Measurements from ENCODE around the gene NOL9. TPM values are rescaled to one million over a fixed set of nuclear protein-coding genes. Genes with fewer than 3 reads are reported as not detected.

Gene NOL9
- polyA plus RNA-seq, 1 donor from 2014 or later = 18.1 TPM

DNA sequence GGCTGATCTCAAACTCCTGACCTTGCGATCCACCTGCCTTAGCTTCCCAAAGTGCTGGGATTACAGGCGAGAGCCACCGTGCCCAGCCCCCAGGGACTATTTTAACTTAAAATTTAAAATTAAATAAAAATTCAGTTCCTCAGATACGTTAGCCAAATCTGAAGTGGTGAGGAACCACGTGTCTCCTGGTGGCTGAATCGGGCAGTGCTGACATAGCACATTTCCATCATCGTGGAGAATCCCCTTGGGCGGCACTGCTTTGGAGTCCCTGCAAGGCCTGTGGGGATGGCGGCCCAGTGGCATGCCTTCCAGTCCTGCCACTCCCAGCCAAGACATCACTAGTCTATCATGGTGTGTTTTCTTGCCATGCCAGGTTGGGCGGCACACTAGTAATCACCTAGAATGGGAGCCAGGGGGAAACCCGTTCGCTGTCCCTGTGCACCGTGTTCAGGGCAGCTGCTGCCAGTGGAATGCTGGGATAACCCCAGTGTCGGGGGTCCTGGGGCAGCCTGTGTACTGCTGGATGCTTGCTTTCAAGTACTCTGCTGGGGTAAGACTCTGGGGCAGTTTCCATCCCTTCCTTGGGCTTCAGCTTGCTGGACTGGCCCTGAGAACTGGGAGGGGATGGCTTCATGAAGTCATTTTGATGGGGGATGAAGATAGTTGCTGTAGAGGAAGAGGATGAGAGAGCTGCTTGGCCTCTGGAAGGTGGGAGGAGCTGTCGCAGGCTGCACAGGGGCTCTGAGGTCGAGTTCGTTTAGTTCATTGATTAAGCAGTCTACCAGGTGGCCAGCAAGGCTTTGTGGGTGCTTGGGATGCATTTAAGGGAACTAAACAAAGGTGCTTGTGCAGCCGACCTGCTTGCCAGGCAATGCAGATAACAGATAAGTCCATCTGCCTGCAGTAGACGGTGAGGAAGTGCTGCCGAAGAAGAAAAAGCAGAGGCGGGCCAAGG, 30.1 kb upstream of the NOL9 start:
- Mint-ChIP-seq H3K4me1 (peaks cover 12 to 32% (median 22%) of the 10 kb centered on the region in 3 donors), H3K36me3 (no peaks in the 10 kb centered on the region), H3K4me3 (no peak overlapping the region), H3K27ac (peak overlapping the region in 1 of 3 donors; percentile 12), H3K9me3 (no peaks in the 10 kb centered on the region), H3K27me3 (no peaks in the 10 kb centered on the region)

- Mint-ChIP-seq H3K27ac (peak overlapping the region in 2 of 3 donors; percentile 31 to 72), H3K36me3 (no peaks in the 10 kb centered on the region), H3K4me3 (peak overlapping the region; percentile 53 to 89 (median 75)), H3K4me1 (peaks cover 12 to 32% (median 19%) of the 10 kb centered on the region in 3 donors), H3K9me3 (no peaks in the 10 kb centered on the region), H3K27me3 (no peaks in the 10 kb centered on the region)
Measured at GRCh38 chr1:6582370-6582769, 28.1 kb upstream of the NOL9 start.

DNA sequence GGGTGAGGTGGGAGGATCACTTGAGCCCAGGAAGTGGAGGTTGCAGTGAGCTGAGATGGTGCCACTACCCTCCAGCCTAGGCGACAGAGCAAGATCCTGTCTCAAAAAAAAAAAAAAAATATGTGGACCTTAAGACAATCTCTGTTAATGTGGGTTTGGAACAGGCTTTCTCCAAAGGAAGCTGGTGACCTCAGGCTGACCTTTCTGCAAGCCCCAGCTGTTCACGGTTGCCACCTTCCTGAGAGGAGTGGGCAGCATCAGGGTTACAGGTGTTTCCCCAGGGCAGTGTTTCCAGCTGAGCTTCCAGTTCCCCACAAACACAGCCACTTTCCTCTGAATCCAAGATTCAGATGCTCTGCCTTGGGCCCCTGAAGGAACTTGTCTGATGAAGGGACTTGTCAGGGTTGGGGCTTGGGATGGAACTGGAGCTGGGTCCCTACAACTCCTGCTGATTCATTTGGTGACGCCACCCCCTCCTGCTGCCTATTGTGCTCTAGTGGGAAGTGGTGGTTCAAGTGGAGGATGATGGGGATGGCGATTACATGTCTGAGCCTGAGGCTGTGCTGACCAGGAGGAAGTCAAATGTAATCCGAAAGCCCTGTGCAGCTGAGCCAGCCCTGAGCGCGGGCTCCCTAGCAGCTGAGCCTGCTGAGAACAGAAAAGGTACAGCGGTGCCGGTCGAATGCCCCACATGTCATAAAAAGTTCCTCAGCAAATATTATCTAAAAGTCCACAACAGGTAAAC, 27.4 kb upstream of the NOL9 start:
- H3K36me3 Mint-ChIP-seq = no peaks in the 10 kb centered on the region
- H3K27me3 Mint-ChIP-seq = no peaks in the 10 kb centered on the region
- H3K9me3 Mint-ChIP-seq = no peaks in the 10 kb centered on the region
- H3K4me1 Mint-ChIP-seq = peaks cover 12 to 31% (median 17%) of the 10 kb centered on the region in 3 donors
- peak overlapping the region; percentile 47 to 86 (median 72) for H3K27ac Mint-ChIP-seq
- peak overlapping the region; percentile 53 to 99 (median 87) for H3K4me3 Mint-ChIP-seq

GRCh38 chr1:6580593-6581409, 26.5 kb upstream of the NOL9 start:
- Mint-ChIP-seq H3K4me3 (peak overlapping the region; percentile 89 to 99 (median 96)), H3K27me3 (no peaks in the 10 kb centered on the region), H3K27ac (peak overlapping the region; percentile 88 to 99 (median 97)), H3K9me3 (no peaks in the 10 kb centered on the region), H3K36me3 (no peaks in the 10 kb centered on the region), H3K4me1 (peaks cover 12 to 31% (median 17%) of the 10 kb centered on the region in 3 donors)

DNA sequence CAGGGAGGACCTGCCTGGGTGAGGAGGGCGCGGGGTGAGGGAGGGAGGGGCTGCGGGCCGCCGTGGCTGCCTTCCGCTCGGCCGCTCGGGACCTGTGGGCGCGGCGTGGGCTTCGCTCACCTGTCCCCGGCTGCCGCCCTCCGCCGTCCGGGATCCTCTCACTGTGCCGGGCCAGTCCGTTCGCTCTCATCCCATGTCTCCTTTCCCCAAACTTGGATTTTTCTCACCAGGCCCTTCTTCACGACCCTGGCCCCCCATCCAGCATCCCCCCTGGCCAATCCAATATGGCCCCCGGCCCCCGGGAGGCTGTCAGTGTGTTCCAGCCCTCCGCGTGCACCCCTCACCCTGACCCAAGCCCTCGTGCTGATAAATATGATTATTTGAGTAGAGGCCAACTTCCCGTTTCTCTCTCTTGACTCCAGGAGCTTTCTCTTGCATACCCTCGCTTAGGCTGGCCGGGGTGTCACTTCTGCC, 25.8 kb upstream of the NOL9 start:
- Mint-ChIP-seq H3K27me3 (no peaks in the 10 kb centered on the region), H3K9me3 (no peaks in the 10 kb centered on the region), H3K36me3 (no peaks in the 10 kb centered on the region), H3K4me3 (peak overlapping the region; percentile 89 to 99 (median 96)), H3K4me1 (peaks cover 12 to 31% (median 17%) of the 10 kb centered on the region in 3 donors), H3K27ac (peak overlapping the region; percentile 88 to 99 (median 97))

GRCh38 chr1:6579374-6580118, 25.2 kb upstream of the NOL9 start, which contains the start of gene ZBTB48:
Gene ZBTB48, plus strand, starts transcription at chr1:6579994. Its CDS starts 616 bp downstream, at chr1:6580610.
- peak within 1 kb of the TSS; percentile 88 to 99 (median 97) for H3K27ac Mint-ChIP-seq
- H3K4me3 Mint-ChIP-seq = peak within 1 kb of the TSS; percentile 89 to 99 (median 96)
- H3K27me3 Mint-ChIP-seq = no peaks in the 10 kb centered on the region
- peaks cover 12 to 27% (median 14%) of the 10 kb centered on the region in 3 donors for H3K4me1 Mint-ChIP-seq
- no peaks in the 10 kb centered on the region for H3K36me3 Mint-ChIP-seq
- H3K9me3 Mint-ChIP-seq = no peaks in the 10 kb centered on the region

DNA sequence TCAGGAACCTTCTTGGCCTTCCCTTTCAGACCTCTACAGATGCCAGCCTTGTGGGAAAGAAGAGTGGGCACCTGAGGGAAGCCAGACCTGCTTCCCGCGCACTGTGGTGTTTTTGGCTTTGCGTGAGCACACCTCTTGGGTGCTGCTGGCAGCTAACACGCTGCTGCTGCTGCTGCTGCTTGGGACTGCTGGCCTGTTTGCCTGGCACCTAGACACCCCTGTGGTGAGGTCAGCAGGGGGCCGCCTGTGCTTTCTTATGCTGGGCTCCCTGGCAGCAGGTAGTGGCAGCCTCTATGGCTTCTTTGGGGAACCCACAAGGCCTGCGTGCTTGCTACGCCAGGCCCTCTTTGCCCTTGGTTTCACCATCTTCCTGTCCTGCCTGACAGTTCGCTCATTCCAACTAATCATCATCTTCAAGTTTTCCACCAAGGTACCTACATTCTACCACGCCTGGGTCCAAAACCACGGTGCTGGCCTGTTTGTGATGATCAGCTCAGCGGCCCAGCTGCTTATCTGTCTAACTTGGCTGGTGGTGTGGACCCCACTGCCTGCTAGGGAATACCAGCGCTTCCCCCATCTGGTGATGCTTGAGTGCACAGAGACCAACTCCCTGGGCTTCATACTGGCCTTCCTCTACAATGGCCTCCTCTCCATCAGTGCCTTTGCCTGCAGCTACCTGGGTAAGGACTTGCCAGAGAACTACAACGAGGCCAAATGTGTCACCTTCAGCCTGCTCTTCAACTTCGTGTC, 24.5 kb upstream of the NOL9 start:
- Mint-ChIP-seq H3K4me1 (peaks cover 12 to 26% (median 14%) of the 10 kb centered on the region in 3 donors), H3K36me3 (no peaks in the 10 kb centered on the region), H3K27me3 (no peaks in the 10 kb centered on the region), H3K27ac (peak overlapping the region; percentile 88 to 99 (median 97)), H3K9me3 (no peaks in the 10 kb centered on the region), H3K4me3 (peak overlapping the region in 3 of 4 donors; percentile 89 to 97 (median 96))

GRCh38 chr1:6577831-6578525, 23.7 kb upstream of the NOL9 start:
- Mint-ChIP-seq H3K27ac (peak overlapping the region in 2 of 3 donors; percentile 88 to 99), H3K27me3 (no peaks in the 10 kb centered on the region), H3K4me3 (peak overlapping the region in 1 of 4 donors; percentile 89), H3K36me3 (no peaks in the 10 kb centered on the region), H3K9me3 (no peaks in the 10 kb centered on the region), H3K4me1 (peaks cover 12 to 26% (median 14%) of the 10 kb centered on the region in 3 donors)

- Mint-ChIP-seq H3K36me3 (no peaks in the 10 kb centered on the region), H3K27me3 (peaks cover 3% of the 10 kb centered on the region), H3K4me3 (no peak overlapping the region), H3K4me1 (peaks cover 4 to 6% (median 6%) of the 10 kb centered on the region in 3 donors), H3K27ac (no peak overlapping the region), H3K9me3 (no peaks in the 10 kb centered on the region)
Measured at GRCh38 chr1:6574818-6575217, 20.5 kb upstream of the NOL9 start.

- Mint-ChIP-seq H3K27me3 (peaks cover 5% of the 10 kb centered on the region), H3K36me3 (no peaks in the 10 kb centered on the region), H3K27ac (no peak overlapping the region), H3K4me1 (peaks cover 0 to 2% (median 0%) of the 10 kb centered on the region in 3 donors), H3K9me3 (no peaks in the 10 kb centered on the region), H3K4me3 (no peak overlapping the region)
Measured at GRCh38 chr1:6574025-6574620, 19.8 kb upstream of the NOL9 start.

DNA sequence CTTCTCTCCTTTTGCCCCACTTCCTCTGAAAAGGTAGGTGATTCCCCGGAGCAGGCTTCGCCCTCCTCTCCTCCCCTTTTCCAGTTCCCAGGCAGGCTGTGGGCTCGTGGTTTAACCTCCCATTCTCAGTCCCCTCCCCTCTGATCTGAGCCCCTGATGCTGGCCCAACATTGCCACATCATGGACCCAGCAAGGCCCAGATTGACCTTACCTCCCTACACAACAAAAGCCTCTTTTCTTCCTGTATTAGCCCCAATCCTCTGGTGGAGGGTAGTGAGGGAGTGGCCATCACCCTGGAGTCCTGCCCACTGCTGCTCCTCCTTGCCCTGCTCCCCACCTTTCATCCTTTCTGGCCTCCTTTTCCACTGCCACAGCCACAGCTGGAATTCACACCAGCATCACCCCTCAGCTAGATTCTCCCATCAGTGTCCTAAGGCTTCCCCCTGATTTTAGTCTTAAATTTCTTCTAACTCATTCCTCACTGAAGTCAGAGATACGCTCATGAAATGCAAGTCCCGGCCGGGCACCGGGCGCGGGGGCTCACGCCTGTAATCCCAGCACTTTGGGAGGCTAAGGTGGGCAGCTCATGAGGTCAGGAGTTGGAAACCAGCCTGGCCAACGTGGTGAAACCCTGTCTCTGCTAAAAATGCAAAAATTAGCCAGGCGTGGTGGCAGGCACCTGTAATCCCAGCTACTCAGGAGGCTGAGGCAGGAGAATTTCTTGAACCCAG, 18.5 kb upstream of the NOL9 start:
- H3K27me3 Mint-ChIP-seq = peaks cover 5% of the 10 kb centered on the region
- H3K27ac Mint-ChIP-seq = peak overlapping the region in 1 of 3 donors; percentile 64
- H3K9me3 Mint-ChIP-seq = no peaks in the 10 kb centered on the region
- H3K36me3 Mint-ChIP-seq = no peaks in the 10 kb centered on the region
- H3K4me3 Mint-ChIP-seq = peak overlapping the region in 1 of 4 donors; percentile 60
- peaks cover 0 to 2% (median 0%) of the 10 kb centered on the region in 3 donors for H3K4me1 Mint-ChIP-seq

DNA sequence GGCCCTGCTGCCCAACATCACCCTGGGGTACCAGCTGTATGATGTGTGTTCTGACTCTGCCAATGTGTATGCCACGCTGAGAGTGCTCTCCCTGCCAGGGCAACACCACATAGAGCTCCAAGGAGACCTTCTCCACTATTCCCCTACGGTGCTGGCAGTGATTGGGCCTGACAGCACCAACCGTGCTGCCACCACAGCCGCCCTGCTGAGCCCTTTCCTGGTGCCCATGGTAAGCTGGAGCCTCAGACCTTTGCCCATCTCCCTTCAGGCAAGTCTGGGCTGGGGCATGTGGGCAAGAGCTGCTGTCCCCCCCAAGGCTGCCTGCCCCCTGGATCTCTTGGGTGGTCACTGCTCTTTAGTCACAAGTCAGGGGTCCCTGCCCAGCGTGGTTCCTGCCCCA, 16.7 kb upstream of the NOL9 start:
- no peaks in the 10 kb centered on the region for H3K9me3 Mint-ChIP-seq
- no peak overlapping the region for H3K27ac Mint-ChIP-seq
- peaks cover 5% of the 10 kb centered on the region for H3K27me3 Mint-ChIP-seq
- H3K36me3 Mint-ChIP-seq = no peaks in the 10 kb centered on the region
- H3K4me3 Mint-ChIP-seq = no peak overlapping the region
- peaks cover 0 to 2% (median 0%) of the 10 kb centered on the region in 3 donors for H3K4me1 Mint-ChIP-seq

Measured in IgD-negative memory B cell (primary cell).